Breast epithelium (tissue), 4 donors: ENCODE measurements around the gene ARSK. TPM values are rescaled to one million over a fixed set of nuclear protein-coding genes. Genes with fewer than 3 reads are reported as not detected.

Experiments
- DNase-seq, 2 donors: peaks; one replicate each; pipeline ENCODE4 v3.0.0-alpha.2; 2019; ENCODE audit warnings: low spot score in 2 of 2
- H3K27ac ChIP-seq, 2 donors: fragments of 200-600 bp; sonication (generic) in 1 of 2; one replicate each; pipeline ENCODE4 v1.5.1; 2016 to 2019; ENCODE audit warnings: mild to moderate bottlenecking in 1 of 2
- H3K27me3 ChIP-seq, 2 donors: fragments of 200-600 bp; sonication (generic) in 1 of 2; one replicate each; pipeline versions ENCODE4 v1.5.1 to v1.6.0; 2017 to 2019; ENCODE audit warnings: control low read depth in 1 of 2, mild to moderate bottlenecking in 1 of 2
- H3K36me3 ChIP-seq: fragments of 200-600 bp; one replicate; pipeline ENCODE4 v1.5.1; 2019
- H3K4me1 ChIP-seq, 2 donors: fragments of 200-600 bp; sonication (generic); one replicate each; pipeline ENCODE4 v1.5.1; 2016 to 2019; ENCODE audit warnings: control low read depth in 1 of 2
- H3K4me3 ChIP-seq, 3 donors: fragments of 200-600 bp; sonication (generic); 1 replicate in 2 of 3; 2 replicates in 1 of 3; pipeline ENCODE4 v1.5.1; 2016 to 2019; ENCODE audit warnings: mild to moderate bottlenecking in 3 of 3, moderate library complexity in 2 of 3
- H3K9me3 ChIP-seq, 2 donors: fragments of 200-600 bp; sonication (generic) in 1 of 2; one replicate each; pipeline ENCODE4 v1.5.1; 2016 to 2019; ENCODE audit warnings: control low read depth in 1 of 2
- CTCF ChIP-seq, 3 donors: fragments of 450-650 bp; IDR thresholded peaks; one replicate each; pipeline ENCODE4 v1.5.1; 2016 to 2017; ENCODE audit warnings: antibody characterized with exemption in 3 of 3, mild to moderate bottlenecking in 3 of 3, moderate library complexity in 3 of 3
- POLR2A ChIP-seq: fragments of 450-650 bp; IDR thresholded peaks from one replicate; pipeline ENCODE4 v1.6.1; 2016; ENCODE audit warnings: antibody characterized with exemption, mild to moderate bottlenecking, moderate library complexity
- POLR2AphosphoS5 ChIP-seq, 3 donors: sonication (generic); formaldehyde crosslinking; IDR thresholded peaks; one replicate each; pipeline ENCODE4 v1.6.1; 2017; ENCODE audit warnings: antibody characterized with exemption in 3 of 3
- intact Hi-C: fragments of 100-400 bp; cut with DNase I; formaldehyde crosslinking; loops from one replicate; pipeline ENCODE4 v1.15.1; 2023; ENCODE audit warnings: low total_unique reads
- total RNA-seq, 3 donors: library from RNA; depleted of rRNA; stranded (reverse); fragments of >200 nt; gene quantifications; one replicate each; pipeline ENCODE4 v1.1.0, GENCODE V29; 2016

The ARSK gene
- total RNA-seq, 3 donors from 2014 or later, result 9.5 to 11.4 (median 10.1) TPM

- Histone ChIP-seq H3K4me1 (no peaks in the 10 kb centered on the region), H3K27me3 (no peaks in the 10 kb centered on the region), H3K36me3 (no peaks in the 10 kb centered on the region), H3K4me3 (no peak overlapping the region), H3K27ac (no peak overlapping the region), H3K9me3 (no peaks in the 10 kb centered on the region)
- TF ChIP-seq POLR2AphosphoS5 (IDR thresholded peaks at IDR 0.05), result no peak
- no peak for TF ChIP-seq POLR2A
- no peak for TF ChIP-seq CTCF (IDR thresholded peaks at IDR 0.05)
- intact Hi-C loops, result no loop called here
- DNase-seq, result no peak
Measured at GRCh38 chr5:95519681-95520080, 35.2 kb upstream of the ARSK start.

GRCh38 chr5:95520206-95520605, 34.7 kb upstream of the ARSK start:
- TF ChIP-seq POLR2AphosphoS5 (IDR thresholded peaks at IDR 0.05) (no peak), CTCF (IDR thresholded peaks at IDR 0.05) (no peak), POLR2A (no peak)
- intact Hi-C loops, result no loop called here
- H3K36me3 ChIP-seq, result no peaks in the 10 kb centered on the region
- no peaks in the 10 kb centered on the region for H3K4me1 ChIP-seq
- no peaks in the 10 kb centered on the region for H3K27me3 ChIP-seq
- H3K27ac ChIP-seq, result no peak overlapping the region
- no peak overlapping the region for H3K4me3 ChIP-seq
- H3K9me3 ChIP-seq, result no peaks in the 10 kb centered on the region
- DNase-seq, result no peak

GRCh38 chr5:95524423-95524822, 30.5 kb upstream of the ARSK start:
- DNase-seq, result no peak
- TF ChIP-seq POLR2A (no peak), CTCF (IDR thresholded peaks at IDR 0.05) (no peak), POLR2AphosphoS5 (IDR thresholded peaks at IDR 0.05) (no peak)
- Histone ChIP-seq H3K4me3 (no peak overlapping the region), H3K9me3 (no peaks in the 10 kb centered on the region), H3K36me3 (no peaks in the 10 kb centered on the region), H3K4me1 (no peaks in the 10 kb centered on the region), H3K27ac (no peak overlapping the region), H3K27me3 (no peaks in the 10 kb centered on the region)
- intact Hi-C loops, result no loop called here

- intact Hi-C loops, result no loop called here
- no peaks in the 10 kb centered on the region for H3K27me3 ChIP-seq
- DNase-seq, result no peak
- H3K36me3 ChIP-seq, result no peaks in the 10 kb centered on the region
- H3K9me3 ChIP-seq, result no peaks in the 10 kb centered on the region
- H3K4me3 ChIP-seq, result no peak overlapping the region
- TF ChIP-seq POLR2AphosphoS5 (IDR thresholded peaks at IDR 0.05) (no peak), POLR2A (no peak), CTCF (IDR thresholded peaks at IDR 0.05) (no peak)
- H3K4me1 ChIP-seq, result no peaks in the 10 kb centered on the region
- no peak overlapping the region for H3K27ac ChIP-seq
Measured at GRCh38 chr5:95526871-95527270, 28.0 kb upstream of the ARSK start.

GRCh38 chr5:95528565-95528964, 26.3 kb upstream of the ARSK start:
- DNase-seq, result no peak
- no peaks in the 10 kb centered on the region for H3K9me3 ChIP-seq
- no peak for TF ChIP-seq POLR2A
- no peak for TF ChIP-seq POLR2AphosphoS5 (IDR thresholded peaks at IDR 0.05)
- no peak for TF ChIP-seq CTCF (IDR thresholded peaks at IDR 0.05)
- no peak overlapping the region for H3K27ac ChIP-seq
- no peak overlapping the region for H3K4me3 ChIP-seq
- H3K36me3 ChIP-seq, result no peaks in the 10 kb centered on the region
- no peaks in the 10 kb centered on the region for H3K4me1 ChIP-seq
- intact Hi-C loops, result no loop called here
- H3K27me3 ChIP-seq, result no peaks in the 10 kb centered on the region
